ENCODE measurements around the gene HOXA11.
A peak's percentile ranks its signal among the peaks of the same experiment; 100 is the strongest.

The HOXA11 gene

GRCh38 chr7:27205325-27206280 lies 20.6 kb upstream of the HOXA11 start:
- DNase-seq (ENCODE audit: low read depth): no peak

DNA sequence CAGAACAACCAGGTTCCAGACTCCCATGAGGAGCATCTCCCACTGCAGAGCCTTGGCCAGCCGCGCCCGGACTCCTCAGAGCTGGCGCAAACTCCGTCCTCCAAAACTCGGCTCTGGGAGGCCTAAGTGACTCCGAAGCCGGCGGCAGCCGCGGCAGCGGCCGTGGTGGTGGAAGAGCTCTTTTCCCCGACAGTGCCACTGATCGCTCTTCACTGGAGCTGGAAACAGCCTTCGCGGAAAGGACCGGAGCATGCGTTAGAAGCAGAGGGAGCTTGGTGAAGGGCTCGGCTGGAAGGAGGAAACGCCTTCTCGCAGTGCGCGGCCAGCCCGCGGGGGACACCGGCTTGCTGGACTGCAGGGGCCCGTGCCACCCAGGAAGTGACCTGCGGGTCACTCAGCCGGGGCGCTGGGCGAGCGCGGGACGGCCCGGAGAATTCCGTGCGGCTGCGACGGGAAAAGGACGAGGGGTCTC lies 19.9 kb upstream of the HOXA11 start:
- DNase-seq (ENCODE audit: low read depth): no peak

GRCh38 chr7:27203964-27204594 lies 19.0 kb upstream of the HOXA11 start:
- no peak for DNase-seq (ENCODE audit: low read depth)

DNA sequence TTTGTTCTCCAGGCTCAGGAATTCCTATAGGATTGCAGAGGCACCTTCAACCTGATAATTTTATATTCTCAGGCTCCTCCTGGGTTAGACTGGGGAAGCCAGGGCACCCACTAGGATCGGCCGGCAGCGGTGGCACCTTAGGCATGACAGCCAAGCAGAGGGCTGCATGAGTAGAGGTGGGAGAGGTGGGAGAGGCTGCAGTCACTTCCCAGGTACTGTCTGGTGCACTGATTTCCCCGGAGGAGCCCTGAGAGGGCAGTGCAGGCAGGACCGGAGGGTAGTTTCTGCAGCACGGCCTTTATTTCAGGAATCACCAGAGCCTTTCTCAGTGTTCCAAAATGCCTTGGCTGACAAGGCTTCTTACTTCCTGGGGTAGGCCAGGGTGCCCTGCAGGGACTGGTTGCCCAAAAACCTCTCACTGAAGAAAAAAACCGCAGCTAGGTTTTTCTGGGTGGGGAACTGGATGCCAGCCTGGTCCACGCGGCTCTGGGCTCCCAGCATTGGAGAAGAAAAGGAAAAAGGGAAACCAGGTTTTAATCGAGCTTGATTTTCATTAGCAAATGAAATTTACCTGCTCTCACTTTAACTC lies 18.4 kb upstream of the HOXA11 start:
- no peak for DNase-seq (ENCODE audit: low read depth)

DNA sequence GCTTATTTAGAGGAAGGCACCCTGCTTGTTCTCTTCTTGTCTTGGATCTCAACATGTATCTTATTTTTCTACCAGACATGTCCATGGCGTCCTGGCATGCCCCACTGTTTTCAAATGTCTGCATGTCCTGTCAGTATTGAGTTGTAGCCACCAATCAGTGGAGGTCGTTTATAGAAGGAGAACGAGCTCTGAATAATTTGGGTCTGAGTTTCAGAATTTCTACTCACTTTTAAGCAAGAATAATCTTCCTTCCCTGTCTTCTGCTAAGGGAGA lies 17.8 kb upstream of the HOXA11 start:
- DNase-seq (ENCODE audit: low read depth): no peak

GRCh38 chr7:27202018-27202861 lies 17.2 kb upstream of the HOXA11 start:
- no peak for DNase-seq (ENCODE audit: low read depth)

DNA sequence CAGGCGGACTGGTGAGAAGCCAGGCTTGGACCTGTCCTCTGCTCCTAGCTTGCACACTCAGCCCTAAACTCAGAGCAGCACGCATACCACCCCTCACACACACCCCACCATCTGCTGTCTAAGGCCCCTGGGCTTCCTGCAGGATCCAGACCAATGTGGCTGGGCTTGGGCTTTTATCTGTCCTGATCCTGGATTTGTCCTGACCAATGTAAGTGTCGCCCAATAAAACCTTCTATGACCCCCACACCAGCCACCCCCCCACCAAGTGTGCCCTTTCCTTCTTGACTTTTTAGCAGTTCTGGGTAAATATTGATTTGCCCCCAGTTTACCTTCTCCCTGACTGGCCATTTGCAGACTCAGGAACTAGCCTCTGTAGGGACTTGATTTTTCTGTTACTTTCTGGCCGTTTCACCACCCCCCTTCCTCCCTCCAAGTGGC lies 16.6 kb upstream of the HOXA11 start:
- DNase-seq (ENCODE audit: low read depth): no peak

GRCh38 chr7:27200761-27201579 lies 15.9 kb upstream of the HOXA11 start:
- DNase-seq (ENCODE audit: low read depth): no peak

DNA sequence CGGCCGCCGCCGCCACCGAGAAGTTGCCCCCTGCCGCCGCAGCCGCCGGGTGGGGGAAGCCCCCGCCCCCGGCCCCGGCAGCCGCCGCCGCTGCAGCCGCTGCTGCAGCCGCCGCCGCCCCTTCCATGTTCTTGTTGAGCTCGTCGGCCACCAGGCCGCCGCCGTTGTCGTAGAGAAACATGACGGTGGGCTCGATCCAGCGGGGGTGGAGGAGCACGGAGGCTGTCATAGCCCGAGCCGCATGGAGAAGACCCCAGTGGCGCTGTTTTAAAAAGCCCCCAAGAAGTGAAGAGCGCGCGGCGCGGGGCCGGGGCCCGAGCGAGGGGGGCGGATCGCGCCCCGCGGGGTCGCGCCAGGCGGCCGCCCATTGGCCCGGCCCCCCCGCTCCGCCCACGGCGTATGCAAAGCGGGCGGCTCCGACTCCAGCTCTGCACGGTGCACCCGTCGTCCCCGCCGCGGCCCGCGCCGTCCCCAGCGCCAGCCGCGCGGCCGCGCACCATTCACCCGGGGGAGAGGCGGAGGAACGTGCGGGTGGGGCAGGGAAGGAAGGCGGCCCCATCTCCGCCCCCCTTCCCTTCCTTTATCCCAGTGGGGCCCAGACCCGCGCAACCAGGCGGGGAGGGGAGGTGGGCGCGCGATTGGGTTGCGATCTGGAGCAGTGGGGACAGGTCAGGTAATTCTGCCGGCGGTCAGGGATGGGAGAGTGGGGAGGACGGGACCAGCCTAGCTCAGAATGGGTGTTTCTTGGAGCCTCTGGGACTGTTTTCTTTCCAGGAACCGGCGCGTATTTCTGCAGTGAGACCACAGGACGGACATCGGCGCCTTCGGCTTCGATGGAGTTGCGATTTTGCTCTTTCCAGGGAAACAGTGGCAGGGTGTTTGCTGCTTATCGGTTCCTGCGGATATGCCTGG lies 15.1 kb upstream of the HOXA11 start, which contains the start of gene HOXA13:
TSS of gene HOXA13 (minus strand) at position 243 of the 912 bp plus-strand sequence. CDS start at position 229, 14 bp downstream.
- no peak for DNase-seq (ENCODE audit: low read depth)

DNA sequence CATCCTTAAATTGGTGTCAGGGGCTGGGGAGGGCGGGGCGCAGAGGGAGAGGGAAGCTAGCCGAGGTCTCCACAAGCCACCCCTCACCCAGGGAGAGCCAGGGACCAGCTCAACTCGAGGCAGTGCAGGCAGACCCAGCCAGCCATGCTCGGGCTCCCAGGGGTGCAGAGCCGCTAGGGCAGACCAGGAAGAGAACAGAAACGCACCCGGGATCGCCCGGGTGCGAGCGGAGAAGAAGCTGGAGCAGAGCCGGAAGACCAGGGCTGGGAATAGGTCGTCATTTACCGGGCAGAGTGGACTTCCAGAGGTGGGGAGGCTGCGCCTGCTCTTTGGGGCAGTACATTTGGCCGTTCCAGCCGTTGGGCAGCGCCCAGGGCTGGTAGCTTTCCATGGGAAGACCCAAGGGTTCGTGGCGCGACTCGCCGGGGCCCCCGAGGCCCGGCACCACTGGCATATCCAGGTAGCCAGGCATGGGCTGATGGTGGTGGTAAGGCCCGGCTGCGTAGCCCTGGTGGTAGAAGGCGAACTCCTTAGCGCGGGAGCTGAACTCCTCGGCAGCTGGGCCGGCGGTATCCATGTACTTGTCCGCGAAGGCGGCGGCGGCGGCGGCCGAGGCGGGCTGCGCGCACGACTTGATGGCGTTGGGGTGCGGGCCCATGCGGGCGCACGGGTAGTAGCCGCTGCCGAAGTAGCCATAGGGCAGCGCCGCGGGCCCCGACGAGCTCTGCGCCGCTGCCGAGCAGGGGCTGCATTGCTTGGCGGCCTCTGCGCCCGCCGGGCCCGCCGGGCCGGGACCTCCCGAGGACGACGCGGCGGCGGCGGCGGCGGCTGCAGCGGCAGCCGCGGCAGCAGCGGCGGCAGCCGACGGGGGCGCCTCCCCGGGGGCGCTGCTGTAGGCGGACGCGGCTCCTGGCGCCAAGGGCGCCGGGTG lies 14.1 kb upstream of the HOXA11 start:
- DNase-seq (ENCODE audit: low read depth): no peak

DNA sequence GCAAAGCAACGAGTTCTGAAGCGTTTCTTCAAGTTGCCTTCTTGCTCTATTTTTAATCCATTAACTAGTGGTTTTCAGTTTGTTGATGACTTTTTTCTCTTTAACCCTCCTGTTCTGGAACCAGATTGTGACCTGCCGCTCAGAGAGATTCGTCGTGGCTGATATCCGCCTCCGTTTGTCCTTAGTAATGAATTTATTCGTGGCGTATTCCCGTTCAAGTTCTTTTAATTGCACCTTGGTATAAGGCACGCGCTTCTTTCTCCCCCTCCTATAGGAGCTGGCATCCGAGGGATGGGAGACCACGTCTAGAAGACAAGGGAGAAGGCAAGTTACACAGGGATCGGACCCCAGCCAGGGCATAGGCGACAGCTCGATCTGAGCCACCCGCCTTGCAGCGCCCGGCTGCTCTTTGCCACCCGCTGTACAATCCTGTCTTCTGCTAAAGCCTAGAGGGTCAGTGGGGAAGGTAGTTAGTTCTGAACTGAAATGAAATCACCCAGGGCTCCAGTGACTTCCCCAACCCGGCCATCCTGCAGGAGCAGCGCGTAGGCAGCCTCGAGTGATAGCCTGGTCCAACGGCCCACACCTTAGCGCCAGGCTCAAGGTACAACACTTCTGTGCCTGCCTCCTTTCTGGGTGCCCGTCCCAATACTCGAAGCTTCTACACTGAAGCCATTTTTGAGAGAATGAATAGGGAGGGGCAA lies 13.3 kb upstream of the HOXA11 start:
- DNase-seq (ENCODE audit: low read depth): no peak

- DNase-seq (ENCODE audit: low read depth): no peak
These were observed 12.4 kb upstream of the HOXA11 start for GRCh38 chr7:27197137-27198042.

GRCh38 chr7:27196287-27196767 lies 11.3 kb upstream of the HOXA11 start:
- peak; percentile 58 for DNase-seq (ENCODE audit: low read depth)

- DNase-seq (ENCODE audit: low read depth): no peak
These were observed 9.8 kb upstream of the HOXA11 start for GRCh38 chr7:27194686-27195379.

- DNase-seq (ENCODE audit: low read depth): no peak
These were observed 8.9 kb upstream of the HOXA11 start for GRCh38 chr7:27194002-27194352.

- no peak for DNase-seq (ENCODE audit: low read depth)
These were observed 8.4 kb upstream of the HOXA11 start for GRCh38 chr7:27193335-27194001.
